IMR-90 (cell line): ENCODE measurements around the gene PARD6G. TPM values are rescaled to one million over a fixed set of nuclear protein-coding genes. Genes with fewer than 3 reads are reported as not detected.

Experiments used
- ATAC-seq: fragments of 200-7000 bp; cut with Tn5 transposase; 2 replicates; pipeline ENCODE4 v1.9.1; 2020; ENCODE audit warnings: low read depth, mild to moderate bottlenecking, moderate library complexity
- BruUV-seq: library from RNA; stranded (reverse); fragments of 400-500 nt; replicated peaks from 2 replicates; lab custom pipeline; 2021; lab: Mats Ljungman, UMichigan
- CTCF ChIA-PET: fragments of 300-600 bp; formaldehyde crosslinking; extraction: SDS; loops from one replicate; lab custom pipeline; 2021; ENCODE audit warnings: antibody characterized with exemption; lab: Yijun Ruan, JAX
- POLR2A ChIA-PET: fragments of 300-600 bp; sonication (Branson Sonifier 250); formaldehyde crosslinking; loops from one replicate; lab custom pipeline; 2022; ENCODE audit warnings: antibody characterized with exemption; ENCODE audit not compliant: unreplicated experiment; lab: Charles Lee
- DNase-seq: peaks from one replicate; pipeline ENCODE4 v3.0.0; 2013
- H2AFZ ChIP-seq: replicated peaks from 2 replicates; pipeline ENCODE3; 2013; ENCODE audit warnings: low read length, mild to moderate bottlenecking; ENCODE audit not compliant: poor library complexity
- H2AK5ac ChIP-seq: 2 replicates; pipeline ENCODE4 v1.6.1; 2013; ENCODE audit warnings: low read depth, low read length, inconsistent platforms
- H2AK9ac ChIP-seq: replicated peaks from 2 replicates; pipeline ENCODE3; 2013; ENCODE audit warnings: mild to moderate bottlenecking, low read depth, low read length, moderate library complexity; ENCODE audit not compliant: poor library complexity
- H2BK120ac ChIP-seq: 2 replicates; pipeline ENCODE4 v1.6.1; 2013; ENCODE audit warnings: low read depth, low read length, inconsistent platforms
- H2BK15ac ChIP-seq: 3 replicates; pipeline ENCODE4 v1.6.1; 2013; ENCODE audit warnings: low read depth, low read length, inconsistent platforms
- H2BK20ac ChIP-seq: 2 replicates; pipeline ENCODE4 v1.6.1; 2013; ENCODE audit warnings: low read depth, mild to moderate bottlenecking, inconsistent platforms, low read length, moderate library complexity
- H2BK5ac ChIP-seq: 2 replicates; pipeline ENCODE4 v1.6.1; 2013; ENCODE audit warnings: mild to moderate bottlenecking, low read depth, low read length, inconsistent platforms; ENCODE audit not compliant: poor library complexity, severe bottlenecking
- H3K14ac ChIP-seq: replicated peaks from 2 replicates; pipeline ENCODE4 v1.6.1; 2013; ENCODE audit warnings: low read depth, low read length, inconsistent platforms
- H3K18ac ChIP-seq: 2 replicates; pipeline ENCODE4 v1.6.1; 2013; ENCODE audit warnings: low read depth, low read length, control low read depth
- H3K23ac ChIP-seq: 2 replicates; pipeline ENCODE4 v1.6.1; 2013; ENCODE audit warnings: low read depth, low read length, inconsistent platforms
- H3K27ac ChIP-seq: 2 replicates; pipeline ENCODE4 v1.5.1; 2013; ENCODE audit warnings: mild to moderate bottlenecking, control low read depth, low read length; ENCODE audit not compliant: insufficient read depth
- H3K27me3 ChIP-seq: 2 replicates; pipeline ENCODE4 v1.6.1; 2013; ENCODE audit warnings: low read length; ENCODE audit not compliant: control insufficient read depth, insufficient read depth
- H3K36me3 ChIP-seq: 2 replicates; pipeline ENCODE4 v1.6.1; 2013; ENCODE audit warnings: low read length, mixed read lengths; ENCODE audit not compliant: control insufficient read depth, insufficient read depth
- H3K4ac ChIP-seq: 2 replicates; pipeline ENCODE4 v1.6.1; 2013; ENCODE audit warnings: low read depth, low read length, inconsistent platforms
- H3K4me1 ChIP-seq: 2 replicates; pipeline ENCODE4 v1.6.1; 2013; ENCODE audit warnings: low read length, mixed read lengths; ENCODE audit not compliant: control insufficient read depth, insufficient read depth
- H3K4me2 ChIP-seq: 2 replicates; pipeline ENCODE4 v1.6.1; 2013; ENCODE audit warnings: low read depth, mild to moderate bottlenecking, control low read depth, low read length, moderate library complexity
- H3K4me3 ChIP-seq: 2 replicates; pipeline ENCODE4 v1.5.1; 2013; ENCODE audit warnings: low read depth, mild to moderate bottlenecking, control low read depth, low read length, moderate library complexity; ENCODE audit not compliant: insufficient read depth
- H3K56ac ChIP-seq: 2 replicates; pipeline ENCODE4 v1.6.1; 2013; ENCODE audit warnings: low read length, inconsistent platforms; ENCODE audit not compliant: insufficient read depth; ENCODE audit errors: extremely low read depth
- H3K79me1 ChIP-seq, 2 experiments: 2 replicates each; pipeline ENCODE4 v1.6.1; 2013; ENCODE audit warnings: low read length in 2 of 2, inconsistent platforms in 1 of 2, low read depth in 1 of 2
- H3K9ac ChIP-seq: 2 replicates; pipeline ENCODE4 v1.6.1; 2013; ENCODE audit warnings: low read depth, low read length, control low read depth
- H3K9me1 ChIP-seq: 2 replicates; pipeline ENCODE4 v1.6.1; 2013; ENCODE audit warnings: low read length, inconsistent platforms; ENCODE audit not compliant: insufficient read depth
- H3K9me3 ChIP-seq: 2 replicates; pipeline ENCODE4 v1.6.1; 2013; ENCODE audit warnings: low read length; ENCODE audit not compliant: control insufficient read depth, insufficient read depth
- H4K20me1 ChIP-seq: 2 replicates; pipeline ENCODE4 v1.6.1; 2013; ENCODE audit warnings: low read length, inconsistent platforms; ENCODE audit not compliant: insufficient read depth
- H4K5ac ChIP-seq: 2 replicates; pipeline ENCODE4 v1.6.1; 2013; ENCODE audit warnings: mild to moderate bottlenecking, low read depth, low read length, control low read depth
- H4K8ac ChIP-seq, 2 experiments: 2 replicates each; pipeline ENCODE4 v1.6.1; 2013; ENCODE audit warnings: low read depth in 2 of 2, low read length in 2 of 2, control low read depth in 1 of 2, inconsistent platforms in 1 of 2
- H4K91ac ChIP-seq: 2 replicates; pipeline ENCODE4 v1.6.1; 2013; ENCODE audit warnings: low read depth, low read length, inconsistent platforms; ENCODE audit not compliant: insufficient read depth
- BHLHE40 ChIP-seq: fragments of 150-350 bp; IDR thresholded peaks from 2 replicates; pipeline ENCODE4 v1.6.1; 2016; ENCODE audit warnings: mild to moderate bottlenecking, low read depth, low read length
- CHD1 ChIP-seq: IDR thresholded peaks from 2 replicates; pipeline ENCODE4 v1.6.1; 2012; ENCODE audit warnings: low read depth, low read length, improper control_type of control experiment
- ELK1 ChIP-seq: fragments of 150-350 bp; IDR thresholded peaks from 2 replicates; pipeline ENCODE4 v1.6.1; 2016; ENCODE audit warnings: low read depth, mild to moderate bottlenecking, low read length, moderate library complexity, borderline replicate concordance
- FOS ChIP-seq: fragments of 150-350 bp; IDR thresholded peaks from 2 replicates; pipeline ENCODE4 v1.6.1; 2016; ENCODE audit warnings: low read depth, low read length
- RCOR1 ChIP-seq: IDR thresholded peaks from 2 replicates; pipeline ENCODE4 v1.6.1; 2012; ENCODE audit warnings: mild to moderate bottlenecking, low read length, improper control_type of control experiment; ENCODE audit not compliant: insufficient replicate concordance
- RFX5 ChIP-seq: IDR thresholded peaks from 2 replicates; pipeline ENCODE4 v1.8.0; 2012; ENCODE audit warnings: low read depth, mild to moderate bottlenecking, low read length, moderate library complexity
- SMC3 ChIP-seq: fragments of 150-350 bp; IDR thresholded peaks from 2 replicates; pipeline ENCODE4 v1.6.1; 2016; ENCODE audit warnings: low read depth, mild to moderate bottlenecking, antibody characterized with exemption, low read length, moderate library complexity
- USF2 ChIP-seq: fragments of 150-350 bp; IDR thresholded peaks from 2 replicates; pipeline ENCODE4 v1.6.1; 2017; ENCODE audit warnings: mild to moderate bottlenecking, antibody characterized with exemption, low read length, low read depth
- WGBS, 2 experiments: methylation state at CpG; one replicate each; pipeline versions ENCODE4 v1.1.5 to v1.1.7; 2013; ENCODE audit warnings: missing lambda C conversion rate in 2 of 2; ENCODE audit not compliant: insufficient read length in 1 of 2; ENCODE audit errors: extremely low coverage in 2 of 2; 5-methylcytosine and 5-hydroxymethylcytosine counted together
- dilution Hi-C: fragments of 300-500 bp; cut with HindIII; formaldehyde crosslinking; loops from one replicate; pipeline ENCODE4 v1.14.3; 2018; ENCODE audit warnings: low sequenced_read_pairs; ENCODE audit not compliant: unreplicated experiment
- in situ Hi-C: fragments of 300-500 bp; cut with MboI; formaldehyde crosslinking; loops from 3 replicates; pipeline ENCODE4 v1.14.3; 2019; ENCODE audit warnings: low sequenced_read_pairs, inconsistent platforms, mixed read lengths
- intact Hi-C: fragments of 100-400 bp; cut with micrococcal nuclease; formaldehyde crosslinking; loops from 2 replicates; pipeline ENCODE4 v1.10.0; 2022
- polyA plus RNA-seq, 3 experiments: library from polyadenylated mRNA; depleted of rRNA; stranded (reverse); fragments of >200 nt; gene quantifications; 2 replicates each; pipeline ENCODE4 v1.2.3, GENCODE V29; 2012; ENCODE audit warnings: low replicate concordance in 1 of 3
- total RNA-seq: library from RNA; depleted of rRNA; stranded (reverse); fragments of >200 nt; gene quantifications from 2 replicates; pipeline ENCODE4 v1.2.3, GENCODE V29; 2012

The PARD6G gene
- total and polyA plus RNA-seq, 2 of the 4 experiments (the other 2 are of a cell fraction): 2.5 to 4.6 TPM

- DNase-seq: no peak
- Histone ChIP-seq H3K4me3 (no peak overlapping the region), H2BK120ac (no peak overlapping the region), H3K4me1 (peaks cover 8% of the 10 kb centered on the region), H3K18ac (no peak overlapping the region), H2AFZ (no peak overlapping the region), H2AK9ac (no peak overlapping the region), H3K4ac (no peak overlapping the region), H2AK5ac (no peak overlapping the region), H2BK15ac (no peak overlapping the region), H3K56ac (no peak overlapping the region), H3K79me1 (no peaks in the 10 kb centered on the region), H3K14ac (no peak overlapping the region), H3K27me3 (no peaks in the 10 kb centered on the region), H2BK5ac (no peak overlapping the region), H3K23ac (no peak overlapping the region), H3K4me2 (no peak overlapping the region), H2BK20ac (no peak overlapping the region), H4K8ac (no peak overlapping the region), H3K36me3 (no peaks in the 10 kb centered on the region), H3K9ac (no peak overlapping the region), H4K5ac (no peak overlapping the region), H4K91ac (no peak overlapping the region), H3K9me3 (no peaks in the 10 kb centered on the region), H3K9me1 (no peaks in the 10 kb centered on the region; the same call in 1 of the 2 replicates), H3K27ac (no peak overlapping the region), H4K20me1 (no peaks in the 10 kb centered on the region; the same call in 1 of the 2 replicates)
- intact Hi-C loops (no loop called here), dilution Hi-C loops (no loop called here), in situ Hi-C loops (no loop called here)
- ChIA-PET POLR2A (no interaction called here), CTCF (no interaction called here)
- TF ChIP-seq USF2 (no peak), BHLHE40 (no peak), CHD1 (no peak), RCOR1 (no peak), ELK1 (no peak), RFX5 (no peak), SMC3 (no peak), FOS (no peak)
- 85% methylated on average over 11 of the region's 15 CpGs; no CpG with 5 or more reads in 1 of the 2 experiments for WGBS, 2 experiments
- no peak for ATAC-seq
- no TSS peak for BruUV-seq
These were observed 52.3 kb downstream of the PARD6G start for GRCh38 chr18:80194874-80195570.
